SK-N-SH (cell line): ENCODE measurements around the gene DELE1. TPM values are rescaled to one million over a fixed set of nuclear protein-coding genes. Genes with fewer than 3 reads are reported as not detected.

ENCODE experiments used
- CTCF ChIA-PET: fragments of 300-600, 350-600 bp; formaldehyde crosslinking; extraction: SDS; loops from one replicate; lab custom pipeline; 2021; lab: Yijun Ruan, JAX
- POLR2A ChIA-PET: fragments of 350-600 bp; sonication (Branson Sonifier 250); formaldehyde crosslinking; extraction: SDS; loops from one replicate; lab custom pipeline; 2020; ENCODE audit warnings: antibody characterized with exemption, inconsistent platforms; lab: Yijun Ruan, JAX
- DNase-seq: peaks from one replicate; pipeline ENCODE4 v3.0.0; 2012
- H2AFZ ChIP-seq: fragments of 200-600 bp; sonication (generic); 2 replicates; pipeline ENCODE4 v1.8.1; 2016; ENCODE audit warnings: antibody characterized with exemption, mild to moderate bottlenecking, low read depth
- H3F3A ChIP-seq: fragments of 200-600 bp; sonication (generic); replicated peaks from 2 replicates; pipeline ENCODE3; 2016; ENCODE audit warnings: antibody characterized with exemption, mild to moderate bottlenecking; ENCODE audit not compliant: insufficient read depth
- H3K27ac ChIP-seq, 2 experiments: fragments of 200-500 bp in 1 of 2; fragments of 200-600 bp in 1 of 2; sonication (Bioruptor generic) in 1 of 2; sonication (generic), shearing (Covaris generic) in 1 of 2; 2 replicates each; pipeline versions ENCODE4 v1.5.1 to v1.6.1; 2014 to 2016; ENCODE audit warnings: low read depth in 2 of 2, inconsistent platforms in 1 of 2, low read length in 1 of 2, mild to moderate bottlenecking in 1 of 2, mixed read lengths in 1 of 2
- H3K27me3 ChIP-seq: fragments of 200-600 bp; sonication (generic), shearing (Covaris generic); 2 replicates; pipeline ENCODE4 v1.6.1; 2016; ENCODE audit warnings: mixed run types; ENCODE audit not compliant: insufficient read depth
- H3K36me3 ChIP-seq, 2 experiments: fragments of 200-500 bp in 1 of 2; fragments of 200-600 bp in 1 of 2; sonication (Bioruptor generic) in 1 of 2; sonication (generic) in 1 of 2; replicated peaks in 1 of 2; 2 replicates each; pipeline versions ENCODE3 to v1.5.1; 2014 to 2016; ENCODE audit warnings: low read length in 1 of 2, mild to moderate bottlenecking in 1 of 2; ENCODE audit not compliant: insufficient read depth in 2 of 2, control insufficient read depth in 1 of 2
- H3K4me1 ChIP-seq, 2 experiments: fragments of 200-500 bp in 1 of 2; fragments of 200-600 bp in 1 of 2; sonication (Bioruptor generic) in 1 of 2; sonication (generic), shearing (Covaris generic) in 1 of 2; 2 replicates each; pipeline versions ENCODE4 v1.5.1 to v1.6.1; 2014 to 2016; ENCODE audit warnings: low read depth in 1 of 2, low read length in 1 of 2, mixed run types in 1 of 2; ENCODE audit not compliant: insufficient read depth in 2 of 2, control insufficient read depth in 1 of 2
- H3K4me2 ChIP-seq: fragments of 200-600 bp; sonication (generic), shearing (Covaris generic); 2 replicates; pipeline ENCODE4 v1.6.1; 2017; ENCODE audit warnings: mixed run types
- H3K4me3 ChIP-seq, 2 experiments: fragments of 200-500 bp in 1 of 2; fragments of 200-600 bp in 1 of 2; sonication (Bioruptor generic) in 1 of 2; sonication (generic), shearing (Covaris generic) in 1 of 2; 2 replicates each; pipeline versions ENCODE4 v1.5.1 to v1.8.1; 2014 to 2016; ENCODE audit warnings: low read depth in 2 of 2, inconsistent platforms in 1 of 2, low read length in 1 of 2, mild to moderate bottlenecking in 1 of 2, mixed read lengths in 1 of 2, moderate library complexity in 1 of 2
- H3K79me2 ChIP-seq: fragments of 200-600 bp; sonication (generic); 2 replicates; pipeline ENCODE4 v1.8.1; 2017; ENCODE audit warnings: mild to moderate bottlenecking; ENCODE audit not compliant: insufficient read depth
- H3K9ac ChIP-seq: fragments of 200-600 bp; sonication (generic); 2 replicates; pipeline ENCODE4 v1.6.1; 2017; ENCODE audit warnings: mixed run types
- H3K9me2 ChIP-seq: fragments of 200-600 bp; sonication (generic); 2 replicates; pipeline ENCODE4 v1.6.1; 2017; ENCODE audit warnings: mixed run types
- H3K9me3 ChIP-seq: fragments of 200-600 bp; sonication (generic); 2 replicates; pipeline ENCODE4 v1.6.1; 2017; ENCODE audit warnings: mixed run types, mild to moderate bottlenecking, moderate library complexity
- H4K20me1 ChIP-seq: fragments of 200-600 bp; sonication (generic); 2 replicates; pipeline ENCODE4 v1.6.1; 2017; ENCODE audit warnings: mild to moderate bottlenecking, mixed run types; ENCODE audit not compliant: insufficient read depth
- CHD2 ChIP-seq: fragments of 150-350 bp; IDR thresholded peaks from 2 replicates; pipeline ENCODE4 v1.6.1; 2018; ENCODE audit warnings: low read length; ENCODE audit not compliant: partially characterized antibody
- CTCF ChIP-seq: fragments of 200-600 bp; sonication (generic); IDR thresholded peaks from 2 replicates; pipeline ENCODE4 v1.6.1; 2017; ENCODE audit warnings: antibody characterized with exemption, mild to moderate bottlenecking, moderate library complexity
- EZH2phosphoT487 ChIP-seq: fragments of 200-600 bp; sonication (generic); IDR thresholded peaks from 2 replicates; pipeline ENCODE4 v1.6.1; 2017; ENCODE audit warnings: low read depth, mixed run types, mild to moderate bottlenecking, antibody characterized with exemption, moderate library complexity, borderline replicate concordance
- FOSL2 ChIP-seq: IDR thresholded peaks from 2 replicates; pipeline ENCODE4 v1.4.0; 2012; ENCODE audit warnings: low read depth, mild to moderate bottlenecking, moderate library complexity, borderline replicate concordance
- FOXJ3 ChIP-seq: sonication (generic); formaldehyde crosslinking; IDR thresholded peaks from 2 replicates; pipeline ENCODE4 v1.5.1; 2020; ENCODE audit warnings: mild to moderate bottlenecking, missing genetic modification reagents
- GATA2 ChIP-seq: sonication (generic); formaldehyde crosslinking; IDR thresholded peaks from 2 replicates; pipeline ENCODE4 v1.5.0; 2020; ENCODE audit warnings: mild to moderate bottlenecking, missing genetic modification reagents
- IRF3 ChIP-seq: fragments of 150-350 bp; IDR thresholded peaks from 2 replicates; pipeline ENCODE4 v1.6.1; 2016; ENCODE audit warnings: mild to moderate bottlenecking, low read depth, low read length
- MAX ChIP-seq: IDR thresholded peaks from 2 replicates; pipeline ENCODE4 v1.4.0; 2012; ENCODE audit warnings: low read depth
- NRF1 ChIP-seq: IDR thresholded peaks from 2 replicates; pipeline ENCODE4 v1.6.1; 2012; ENCODE audit warnings: low read depth, mild to moderate bottlenecking, low read length
- PBX3 ChIP-seq: IDR thresholded peaks from 2 replicates; pipeline ENCODE4; 2012
- RFX5 ChIP-seq: IDR thresholded peaks from 2 replicates; pipeline ENCODE4 v1.6.1; 2012; ENCODE audit warnings: mild to moderate bottlenecking, improper control_type of control experiment, low read length
- RXRA ChIP-seq: IDR thresholded peaks from 2 replicates; pipeline ENCODE4 v1.4.0; 2012; ENCODE audit warnings: low read depth, mild to moderate bottlenecking, borderline replicate concordance
- SIN3A ChIP-seq: IDR thresholded peaks from 2 replicates; pipeline ENCODE4 v1.6.1; 2012; ENCODE audit warnings: low read depth, mild to moderate bottlenecking, low read length, moderate library complexity, borderline replicate concordance
- TCF12 ChIP-seq: IDR thresholded peaks from 2 replicates; pipeline ENCODE4 v1.4.0; 2012
- TEAD4 ChIP-seq: IDR thresholded peaks from 2 replicates; pipeline ENCODE4 v1.4.0; 2012; ENCODE audit warnings: mild to moderate bottlenecking, borderline replicate concordance; ENCODE audit not compliant: insufficient read depth
- USF1 ChIP-seq: IDR thresholded peaks from 2 replicates; pipeline ENCODE4 v1.4.0; 2012; ENCODE audit warnings: low read depth, borderline replicate concordance
- ZBTB33 ChIP-seq: IDR thresholded peaks from 2 replicates; pipeline ENCODE4 v1.4.0; 2012; ENCODE audit warnings: low read depth, borderline replicate concordance
- WGBS: methylation state at CpG from one replicate; pipeline ENCODE4 v1.1.6; 2017; ENCODE audit warnings: low lambda C conversion rate; 5-methylcytosine and 5-hydroxymethylcytosine counted together
- polyA plus RNA-seq, 3 experiments: library from polyadenylated mRNA; depleted of rRNA; stranded (reverse); fragments of >200 nt; gene quantifications; 2 replicates each; pipeline ENCODE4 v1.2.3, GENCODE V29; 2012

The DELE1 gene
- polyA plus RNA-seq, 1 of the 3 experiments (the other 2 are of a cell fraction) = 60.3 TPM

- H3K9ac ChIP-seq = no peak overlapping the region
- no peak for TF ChIP-seq NRF1
- TF ChIP-seq USF1 = no peak
- no peak for TF ChIP-seq TCF12
- TF ChIP-seq TEAD4 = no peak
- no peak for TF ChIP-seq ZBTB33
- TF ChIP-seq MAX = no peak
- TF ChIP-seq FOSL2 = no peak
- TF ChIP-seq PBX3 = no peak
- no peak for TF ChIP-seq EZH2phosphoT487
- no peak for TF ChIP-seq FOXJ3 (CRISPR knock-in tag)
- no peak for TF ChIP-seq IRF3
- TF ChIP-seq RFX5 = no peak
- no peak for TF ChIP-seq CTCF
- TF ChIP-seq GATA2 (CRISPR knock-in tag) = no peak
- TF ChIP-seq CHD2 = no peak
- TF ChIP-seq SIN3A = no peak
- TF ChIP-seq RXRA = no peak
- TF ChIP-seq, all 33 proteins: peak for 0
- H3F3A ChIP-seq = peaks cover 4% of the 10 kb centered on the region
- H3K36me3 ChIP-seq = peaks cover 45 to 56% of the 10 kb centered on the region in 2 experiments
- 96% methylated on average over 2 of the region's 2 CpGs for WGBS
- no peak for DNase-seq
- H4K20me1 ChIP-seq = no peaks in the 10 kb centered on the region
- H3K79me2 ChIP-seq = peaks cover 25% of the 10 kb centered on the region
- POLR2A ChIA-PET = no interaction called here
- H3K9me2 ChIP-seq = no peaks in the 10 kb centered on the region
- no peak overlapping the region for H3K4me2 ChIP-seq
- no peaks in the 10 kb centered on the region for H3K27me3 ChIP-seq
- no peak overlapping the region for H3K4me3 ChIP-seq
- H3K27ac ChIP-seq = no peak overlapping the region
- no peaks in the 10 kb centered on the region for H3K9me3 ChIP-seq
- peaks cover 0 to 8% of the 10 kb centered on the region in 2 experiments; a peak in 2 of 4 replicates for H3K4me1 ChIP-seq
- H2AFZ ChIP-seq = no peak overlapping the region
- CTCF ChIA-PET = interaction anchor here (1.3 to 5.9 kb wide), 3 partner anchors 34 to 47 kb away, joined by 3 to 32 read pairs (median 9); partner anchors contain the start of gene RNF14
Measured at GRCh38 chr5:141926434-141926833, 2.8 kb downstream of the DELE1 start.
